Choroid plexus epithelial cell (primary cell): ENCODE results near the gene SEC14L5.
A peak's percentile ranks its signal among the peaks of the same experiment; 100 is the strongest.

Experiments
- DNase-seq: peaks from one replicate; pipeline ENCODE4 v3.0.0-alpha.2; 2010; ENCODE audit warnings: low read depth
- H3K4me3 ChIP-seq: 2 replicates; pipeline ENCODE4 v1.5.1; 2011; ENCODE audit warnings: low read depth, mild to moderate bottlenecking, control low read depth, low read length, moderate library complexity
- TF ChIP-seq, protein P1 (sequence below): conservative IDR thresholded peaks from 2 replicates; pipeline ENCODE4 v1.5.1; 2011; ENCODE audit warnings: low read depth, mild to moderate bottlenecking, control low read depth, inconsistent platforms, low read length, moderate library complexity

The SEC14L5 gene

DNA sequence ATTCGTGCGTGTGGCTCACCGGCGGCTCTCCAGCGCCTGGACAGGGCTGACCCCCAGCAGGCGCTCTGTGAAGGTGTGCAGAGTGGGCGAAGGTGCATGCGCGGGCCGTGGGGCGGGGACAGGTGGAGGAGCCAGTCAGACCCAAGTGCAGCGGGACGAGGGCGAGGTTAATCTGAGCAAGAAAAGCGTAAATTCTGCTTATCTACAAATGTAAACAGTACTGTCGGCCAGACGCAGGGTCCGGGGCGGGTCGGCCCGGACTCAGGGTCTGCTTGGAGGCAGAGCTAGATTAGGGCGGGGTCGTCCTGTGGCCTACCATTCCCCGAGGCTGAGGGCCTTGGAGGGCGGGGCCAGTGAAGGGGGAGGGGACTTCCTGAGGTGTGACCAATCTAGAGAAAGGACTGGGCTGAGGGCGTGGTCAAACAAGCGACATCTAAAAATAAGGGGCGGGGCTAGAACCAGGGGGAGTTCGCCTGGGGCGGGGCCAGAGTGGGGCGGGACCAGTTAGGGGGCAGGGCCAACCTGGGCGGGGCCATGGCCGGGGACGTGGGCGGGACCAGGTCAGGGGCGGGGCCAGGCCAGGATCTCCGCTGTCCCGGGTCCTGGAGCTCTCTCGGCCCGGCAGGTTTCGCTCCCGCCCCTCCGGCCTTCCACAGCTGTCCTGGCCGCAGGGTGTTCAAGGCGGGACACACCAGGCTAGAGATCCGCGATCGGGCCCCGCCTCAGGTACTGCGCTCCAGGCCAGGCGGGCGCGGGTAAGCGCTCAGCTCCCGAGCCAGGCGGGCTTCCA lies at the start of gene SEC14L5:
Gene SEC14L5, plus strand, starts transcription at position 611 of the 790 bp plus-strand sequence. CDS start 994 bp downstream, outside the sequence.
- peak; percentile 99 for DNase-seq
- H3K4me3 ChIP-seq: peak within 1 kb of the TSS; percentile 65
- TF ChIP-seq, protein P1, sequence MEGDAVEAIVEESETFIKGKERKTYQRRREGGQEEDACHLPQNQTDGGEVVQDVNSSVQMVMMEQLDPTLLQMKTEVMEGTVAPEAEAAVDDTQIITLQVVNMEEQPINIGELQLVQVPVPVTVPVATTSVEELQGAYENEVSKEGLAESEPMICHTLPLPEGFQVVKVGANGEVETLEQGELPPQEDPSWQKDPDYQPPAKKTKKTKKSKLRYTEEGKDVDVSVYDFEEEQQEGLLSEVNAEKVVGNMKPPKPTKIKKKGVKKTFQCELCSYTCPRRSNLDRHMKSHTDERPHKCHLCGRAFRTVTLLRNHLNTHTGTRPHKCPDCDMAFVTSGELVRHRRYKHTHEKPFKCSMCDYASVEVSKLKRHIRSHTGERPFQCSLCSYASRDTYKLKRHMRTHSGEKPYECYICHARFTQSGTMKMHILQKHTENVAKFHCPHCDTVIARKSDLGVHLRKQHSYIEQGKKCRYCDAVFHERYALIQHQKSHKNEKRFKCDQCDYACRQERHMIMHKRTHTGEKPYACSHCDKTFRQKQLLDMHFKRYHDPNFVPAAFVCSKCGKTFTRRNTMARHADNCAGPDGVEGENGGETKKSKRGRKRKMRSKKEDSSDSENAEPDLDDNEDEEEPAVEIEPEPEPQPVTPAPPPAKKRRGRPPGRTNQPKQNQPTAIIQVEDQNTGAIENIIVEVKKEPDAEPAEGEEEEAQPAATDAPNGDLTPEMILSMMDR: no peak

GRCh38 chr16:4908854-4909401 lies 49.2 kb upstream of the SEC14L5 start:
- DNase-seq: no peak
- TF ChIP-seq, protein P1: no peak
- no peak overlapping the region for H3K4me3 ChIP-seq

GRCh38 chr16:4909825-4910224 lies 48.3 kb upstream of the SEC14L5 start:
- no peak for DNase-seq
- no peak overlapping the region for H3K4me3 ChIP-seq
- TF ChIP-seq, protein P1: no peak

- DNase-seq: no peak
- no peak overlapping the region for H3K4me3 ChIP-seq
- TF ChIP-seq, protein P1: no peak
These were observed 47.3 kb upstream of the SEC14L5 start for GRCh38 chr16:4910828-4911227.

- no peak overlapping the region for H3K4me3 ChIP-seq
- DNase-seq: peak; percentile 16
These were observed 46.2 kb upstream of the SEC14L5 start for GRCh38 chr16:4911970-4912386.

GRCh38 chr16:4913130-4913773 lies 44.9 kb upstream of the SEC14L5 start:
- no peak for DNase-seq
- TF ChIP-seq, protein P1: no peak
- H3K4me3 ChIP-seq: no peak overlapping the region

More at GRCh38 chr16:4911970-4912386, 46.2 kb upstream of the SEC14L5 start:
- TF ChIP-seq, protein P1: no peak
